Muscle of leg (tissue), 11 donors: Measurements from ENCODE around the gene CADM3. TPM values are rescaled to one million over a fixed set of nuclear protein-coding genes. Genes with fewer than 3 reads are reported as not detected.

Experiments used
- DNase-seq: peaks from one replicate; pipeline ENCODE4 v3.0.0; 2013
- H3K27ac ChIP-seq: one replicate; pipeline ENCODE4 v1.5.1; 2013; ENCODE audit warnings: mild to moderate bottlenecking, low read length, control low read depth
- H3K27me3 ChIP-seq: one replicate; pipeline ENCODE4 v1.6.1; 2013; ENCODE audit warnings: low read length; ENCODE audit not compliant: control insufficient read depth, insufficient read depth
- H3K36me3 ChIP-seq: one replicate; pipeline ENCODE4 v1.6.1; 2013; ENCODE audit warnings: low read length; ENCODE audit not compliant: control insufficient read depth, insufficient read depth
- H3K4me1 ChIP-seq: one replicate; pipeline ENCODE4 v1.6.1; 2013; ENCODE audit warnings: low read length; ENCODE audit not compliant: control insufficient read depth, insufficient read depth
- H3K4me3 ChIP-seq: one replicate; pipeline ENCODE4 v1.5.1; 2013; ENCODE audit warnings: low read length, control low read depth
- H3K9me3 ChIP-seq: replicated peaks from 2 replicates; pipeline ENCODE4 v1.6.1; 2013; ENCODE audit warnings: low read depth, low read length; ENCODE audit not compliant: control insufficient read depth
- WGBS: methylation state at CpG from one replicate; pipeline ENCODE4 v1.1.5; 2013; ENCODE audit warnings: missing lambda C conversion rate; ENCODE audit not compliant: insufficient coverage; 5-methylcytosine and 5-hydroxymethylcytosine counted together
- polyA plus RNA-seq, 8 donors: library from polyadenylated mRNA; unstranded; fragments of 120-200 nt; gene quantifications; one replicate each; pipeline versions ENCODE4 v1.2.1 to v1.2.3, GENCODE V29; 2013; ENCODE audit warnings: inconsistent platforms in 1 of 8, low replicate concordance in 1 of 8; ENCODE audit not compliant: insufficient read length in 8 of 8, insufficient read depth in 1 of 8
- total RNA-seq: library from RNA; stranded (reverse); fragments of 120-200 nt; gene quantifications from one replicate; pipeline ENCODE4 v1.2.4, GENCODE V29; 2013

The CADM3 gene
- total and polyA plus RNA-seq, 9 donors: 0.34 to 1.3 (median 0.44) TPM

DNA sequence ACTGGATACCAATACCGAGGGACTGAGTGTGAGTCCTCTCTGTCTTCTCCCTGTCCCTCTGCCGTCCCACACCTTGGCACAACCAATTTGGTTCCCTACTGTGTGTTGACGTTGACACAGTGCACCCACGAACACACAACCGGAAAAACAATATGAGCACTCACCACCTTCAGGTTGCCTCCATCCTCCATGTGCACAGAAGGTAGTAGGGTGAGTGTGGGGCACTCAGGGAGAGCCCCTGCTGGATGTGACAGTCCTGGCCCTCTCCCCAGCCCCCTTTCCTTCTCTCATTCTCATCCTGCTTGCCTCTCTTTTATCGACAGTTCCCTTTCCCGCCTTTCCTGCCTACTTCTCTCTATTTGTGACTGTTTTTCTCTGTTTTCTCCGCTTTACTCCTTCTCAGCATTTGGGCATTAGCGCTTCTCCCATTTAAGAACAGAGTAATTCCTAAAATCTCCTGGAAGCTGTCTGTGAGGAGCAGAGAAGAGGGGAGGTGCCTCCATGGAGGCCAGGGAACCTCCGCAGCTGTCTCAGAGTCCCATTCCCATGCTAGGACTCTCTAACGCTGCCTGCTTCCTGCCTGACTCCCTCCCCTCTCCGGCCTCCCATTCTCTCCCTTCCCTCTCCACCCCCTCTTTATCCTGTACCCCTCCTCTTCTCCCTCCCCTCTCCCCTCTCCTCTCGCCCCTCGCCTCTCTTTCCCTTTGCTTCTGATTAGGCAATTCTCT is 16.4 kb downstream of the CADM3 start:
- H3K36me3 ChIP-seq: no peaks in the 10 kb centered on the region
- peaks cover 16% of the 10 kb centered on the region for H3K27me3 ChIP-seq
- no peak overlapping the region for H3K27ac ChIP-seq
- peak; percentile 30 for DNase-seq
- H3K4me1 ChIP-seq: peaks cover 3% of the 10 kb centered on the region
- 2% methylated on average over 9 of the region's 14 CpGs for WGBS
- H3K4me3 ChIP-seq: peak overlapping the region; percentile 34
- H3K9me3 ChIP-seq: no peaks in the 10 kb centered on the region

DNA sequence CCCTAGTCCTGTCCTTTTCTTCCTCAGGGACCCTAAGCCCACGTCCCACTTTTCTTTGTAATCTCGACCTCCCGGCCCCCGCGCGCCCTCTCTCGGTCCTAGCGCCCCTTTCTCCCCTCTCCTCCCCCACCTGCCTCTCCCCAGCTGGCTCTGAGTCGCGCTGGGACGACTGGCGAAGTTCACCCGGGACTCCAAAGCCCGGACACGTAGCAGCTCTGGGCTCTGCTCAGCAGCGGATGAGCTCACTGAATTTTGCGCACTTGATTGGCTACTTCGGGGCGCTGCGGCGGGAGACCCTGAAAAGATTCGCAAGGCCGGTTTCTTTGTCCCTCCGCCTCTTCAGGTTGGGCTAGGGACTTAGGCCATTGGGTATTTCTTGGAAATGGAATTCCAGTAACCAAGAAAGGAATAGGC is 17.0 kb downstream of the CADM3 start:
- peaks cover 16% of the 10 kb centered on the region for H3K27me3 ChIP-seq
- H3K9me3 ChIP-seq: no peaks in the 10 kb centered on the region
- peak; percentile 84 for DNase-seq
- no peaks in the 10 kb centered on the region for H3K36me3 ChIP-seq
- H3K4me1 ChIP-seq: peaks cover 3% of the 10 kb centered on the region
- no peak overlapping the region for H3K27ac ChIP-seq
- WGBS: 0% methylated on average over 24 of the region's 24 CpGs
- peak overlapping the region; percentile 34 for H3K4me3 ChIP-seq

DNA sequence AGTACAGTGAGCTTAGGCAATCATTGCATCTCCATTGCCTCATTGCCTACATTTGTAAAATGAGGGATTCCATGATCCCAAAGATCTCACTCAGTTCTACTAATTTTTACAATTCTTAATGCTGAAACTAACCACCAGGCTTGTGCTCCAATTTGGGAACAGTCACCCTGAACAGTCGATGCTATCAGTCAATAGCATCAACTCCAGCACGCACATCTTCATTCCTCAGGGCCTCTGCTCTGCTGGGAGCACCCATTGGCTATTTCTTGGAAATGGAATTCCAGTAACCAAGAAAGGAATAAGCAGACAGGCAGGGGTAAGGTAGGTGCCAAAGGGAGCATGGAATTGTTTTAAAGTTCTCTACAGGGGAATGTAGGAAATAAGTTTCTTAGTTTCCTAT is 19.0 kb downstream of the CADM3 start:
- DNase-seq: no peak
- Histone ChIP-seq H3K9me3 (no peaks in the 10 kb centered on the region), H3K27ac (no peak overlapping the region), H3K4me1 (peaks cover 3% of the 10 kb centered on the region), H3K4me3 (no peak overlapping the region), H3K36me3 (no peaks in the 10 kb centered on the region), H3K27me3 (peaks cover 16% of the 10 kb centered on the region)
- 60% methylated on average over 1 of the region's 2 CpGs for WGBS

DNA sequence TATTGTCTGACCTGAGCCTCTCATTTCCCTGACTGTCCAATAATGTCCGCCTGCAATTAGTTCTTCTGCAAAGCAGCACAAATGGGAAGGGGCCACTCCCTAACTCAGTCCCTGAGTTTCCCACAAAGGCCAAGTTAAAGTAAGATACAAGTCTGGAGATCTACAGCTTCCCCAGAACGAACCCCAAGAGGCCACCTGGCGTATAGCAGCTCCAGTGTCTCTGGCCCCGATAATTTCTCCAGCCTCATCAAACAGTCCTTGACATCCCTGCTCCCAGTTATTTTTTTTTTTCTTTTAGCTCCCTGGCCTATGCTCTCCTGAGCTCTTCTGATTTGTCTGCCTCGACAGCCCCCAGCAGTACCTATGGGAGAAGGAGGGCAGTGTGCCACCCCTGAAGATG is 25.1 kb downstream of the CADM3 start:
- Histone ChIP-seq H3K36me3 (no peaks in the 10 kb centered on the region), H3K27ac (no peak overlapping the region), H3K9me3 (no peaks in the 10 kb centered on the region), H3K27me3 (peaks cover 2% of the 10 kb centered on the region), H3K4me3 (no peak overlapping the region), H3K4me1 (no peaks in the 10 kb centered on the region)
- DNase-seq: no peak
- WGBS: 42% methylated on average over 3 of the region's 5 CpGs

DNA sequence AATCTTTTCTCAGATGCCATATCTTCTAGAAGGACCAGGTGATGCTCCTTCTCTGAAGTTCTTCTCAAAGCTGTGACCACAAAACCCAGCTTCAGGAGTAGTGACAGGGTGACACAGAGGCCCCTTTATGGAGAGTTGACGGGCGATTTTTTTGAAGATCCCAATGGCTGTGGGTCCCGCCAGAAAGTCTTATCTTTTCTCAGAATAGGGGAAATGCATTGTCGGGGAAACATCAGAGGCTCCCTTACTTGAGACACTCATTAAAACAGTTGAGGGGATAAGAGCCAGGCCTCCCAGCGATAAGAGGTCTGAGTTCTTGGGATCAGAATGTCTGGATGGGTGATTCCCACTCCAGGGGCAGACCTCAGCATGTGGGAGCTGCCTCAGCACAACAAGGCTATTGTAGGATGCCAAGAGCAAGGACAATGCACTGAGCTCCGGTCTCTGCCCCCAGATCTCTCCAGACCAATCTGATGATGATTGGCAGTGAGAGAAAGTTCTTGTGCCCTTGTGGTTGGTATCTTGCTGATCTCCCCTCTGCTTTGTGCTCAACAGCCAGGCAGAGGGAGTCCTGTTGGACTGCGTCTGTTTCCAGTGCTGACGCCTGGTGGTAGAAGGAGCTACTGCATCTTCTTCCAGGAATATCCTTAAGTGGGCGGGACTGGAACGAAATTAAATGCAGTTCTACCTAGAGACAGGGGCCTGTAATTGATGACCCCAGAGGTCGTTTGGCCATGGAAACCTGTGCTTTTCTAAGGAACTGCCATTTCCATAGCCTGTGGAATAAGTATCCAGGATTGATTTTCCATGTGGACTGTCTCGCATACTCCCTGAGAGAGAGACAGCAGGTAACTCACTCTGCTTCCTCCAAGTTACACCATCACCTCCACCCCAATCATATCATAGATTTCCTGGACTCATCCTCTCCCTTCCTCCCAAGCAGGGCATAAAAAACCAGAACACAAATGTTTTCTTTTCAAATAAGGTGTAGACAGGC is 26.4 kb downstream of the CADM3 start:
- H3K27me3 ChIP-seq: peaks cover 2% of the 10 kb centered on the region
- WGBS: 30% methylated on average over 5 of the region's 12 CpGs
- no peaks in the 10 kb centered on the region for H3K9me3 ChIP-seq
- H3K4me1 ChIP-seq: no peaks in the 10 kb centered on the region
- DNase-seq: peak; percentile 79
- H3K27ac ChIP-seq: no peak overlapping the region
- no peak overlapping the region for H3K4me3 ChIP-seq
- H3K36me3 ChIP-seq: no peaks in the 10 kb centered on the region

DNA sequence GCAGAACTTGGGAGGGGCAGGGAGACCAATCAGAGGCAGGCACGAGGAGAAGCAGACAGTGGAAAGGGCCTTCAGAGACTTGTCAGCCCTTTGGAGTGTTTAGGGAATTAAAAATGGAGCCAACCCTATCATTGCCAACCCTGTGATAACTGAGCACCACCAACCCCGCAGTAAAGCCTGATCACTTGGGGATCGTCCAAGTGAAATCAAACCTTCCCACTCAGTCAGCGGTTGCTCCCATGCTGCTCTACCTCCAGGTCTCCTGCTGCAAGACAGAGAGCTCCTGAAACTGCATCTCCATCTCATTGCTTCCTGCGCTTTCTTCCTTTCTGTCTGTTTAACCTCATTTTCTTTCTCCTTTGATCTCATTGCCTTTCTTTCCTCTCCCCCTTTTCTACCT is 28.5 kb downstream of the CADM3 start:
- no peaks in the 10 kb centered on the region for H3K4me1 ChIP-seq
- no peak overlapping the region for H3K27ac ChIP-seq
- H3K36me3 ChIP-seq: no peaks in the 10 kb centered on the region
- no peak for DNase-seq
- H3K27me3 ChIP-seq: peaks cover 4% of the 10 kb centered on the region
- no peaks in the 10 kb centered on the region for H3K9me3 ChIP-seq
- 81% methylated on average over 5 of the region's 5 CpGs for WGBS
- H3K4me3 ChIP-seq: no peak overlapping the region

DNA sequence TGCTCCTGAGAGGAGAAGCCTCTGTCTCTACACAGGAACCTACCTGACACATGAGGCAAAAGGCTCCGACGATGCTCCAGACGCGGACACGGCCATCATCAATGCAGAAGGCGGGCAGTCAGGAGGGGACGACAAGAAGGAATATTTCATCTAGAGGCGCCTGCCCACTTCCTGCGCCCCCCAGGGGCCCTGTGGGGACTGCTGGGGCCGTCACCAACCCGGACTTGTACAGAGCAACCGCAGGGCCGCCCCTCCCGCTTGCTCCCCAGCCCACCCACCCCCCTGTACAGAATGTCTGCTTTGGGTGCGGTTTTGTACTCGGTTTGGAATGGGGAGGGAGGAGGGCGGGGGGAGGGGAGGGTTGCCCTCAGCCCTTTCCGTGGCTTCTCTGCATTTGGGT is 29.4 kb downstream of the CADM3 start:
- 77% methylated on average over 9 of the region's 18 CpGs for WGBS

DNA sequence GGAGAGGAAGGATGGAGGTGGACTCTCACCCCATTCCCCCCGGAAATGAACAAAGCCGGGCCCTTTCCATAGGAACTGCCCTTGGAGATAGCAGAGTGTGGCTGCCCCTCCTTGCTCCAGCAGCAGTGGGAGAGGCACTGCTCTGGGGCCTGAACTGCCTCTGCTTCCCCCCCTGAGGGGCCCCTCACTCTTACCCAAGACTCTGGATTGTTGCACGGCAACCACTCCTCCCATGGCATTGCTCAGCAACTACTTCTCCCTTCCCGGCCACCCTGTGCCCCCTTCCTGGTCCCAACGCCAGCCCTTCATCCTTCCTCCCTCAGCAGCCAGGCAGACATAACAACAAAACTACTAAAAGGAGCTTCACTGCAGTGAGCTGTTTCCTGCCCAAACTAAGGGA is 30.2 kb downstream of the CADM3 start:
- 39% methylated on average over 3 of the region's 5 CpGs for WGBS
- H3K4me1 ChIP-seq: no peaks in the 10 kb centered on the region

More for the DNA sequence above, 29.4 kb downstream of the CADM3 start:
- Histone ChIP-seq H3K4me3 (no peak overlapping the region), H3K36me3 (no peaks in the 10 kb centered on the region), H3K4me1 (no peaks in the 10 kb centered on the region), H3K9me3 (no peaks in the 10 kb centered on the region), H3K27me3 (peaks cover 6% of the 10 kb centered on the region), H3K27ac (no peak overlapping the region)
- no peak for DNase-seq

DNA sequence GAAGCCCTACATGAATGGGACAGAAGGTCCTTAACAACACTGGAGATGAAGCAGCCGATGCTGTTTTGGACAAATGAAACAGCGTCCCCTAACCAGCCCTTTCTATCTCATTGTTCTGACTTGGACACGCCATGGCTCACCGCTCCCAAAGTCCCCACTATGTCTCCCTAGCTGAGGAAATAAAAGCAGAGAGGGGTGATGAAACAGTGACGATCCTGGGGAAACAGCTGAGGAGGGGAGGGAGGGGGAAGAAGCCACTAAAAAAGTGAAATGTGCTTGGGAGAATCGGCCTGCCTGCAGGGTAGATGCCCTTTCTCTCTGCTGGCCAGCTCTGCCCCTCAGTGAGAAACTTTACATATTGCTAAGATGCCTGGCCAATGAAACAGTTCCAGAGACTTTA is 32.2 kb downstream of the CADM3 start:
- no peak for DNase-seq
- H3K9me3 ChIP-seq: no peaks in the 10 kb centered on the region
- WGBS: 50% methylated on average over 2 of the region's 6 CpGs
- H3K27me3 ChIP-seq: peaks cover 15% of the 10 kb centered on the region
- no peaks in the 10 kb centered on the region for H3K36me3 ChIP-seq
- H3K4me1 ChIP-seq: no peaks in the 10 kb centered on the region
- no peak overlapping the region for H3K4me3 ChIP-seq
- H3K27ac ChIP-seq: no peak overlapping the region

More for the DNA sequence above, 30.2 kb downstream of the CADM3 start:
- Histone ChIP-seq H3K4me3 (no peak overlapping the region), H3K9me3 (no peaks in the 10 kb centered on the region), H3K27me3 (peaks cover 6% of the 10 kb centered on the region), H3K36me3 (no peaks in the 10 kb centered on the region), H3K27ac (no peak overlapping the region)
- DNase-seq: no peak
